Midbrain (tissue), 1 donor: ENCODE measurements around the gene FXN.

ENCODE experiments used
- DNase-seq: peaks from one replicate; lab custom pipeline; 2025; lab: John Stamatoyannopoulos, UW

FXN gene

DNA sequence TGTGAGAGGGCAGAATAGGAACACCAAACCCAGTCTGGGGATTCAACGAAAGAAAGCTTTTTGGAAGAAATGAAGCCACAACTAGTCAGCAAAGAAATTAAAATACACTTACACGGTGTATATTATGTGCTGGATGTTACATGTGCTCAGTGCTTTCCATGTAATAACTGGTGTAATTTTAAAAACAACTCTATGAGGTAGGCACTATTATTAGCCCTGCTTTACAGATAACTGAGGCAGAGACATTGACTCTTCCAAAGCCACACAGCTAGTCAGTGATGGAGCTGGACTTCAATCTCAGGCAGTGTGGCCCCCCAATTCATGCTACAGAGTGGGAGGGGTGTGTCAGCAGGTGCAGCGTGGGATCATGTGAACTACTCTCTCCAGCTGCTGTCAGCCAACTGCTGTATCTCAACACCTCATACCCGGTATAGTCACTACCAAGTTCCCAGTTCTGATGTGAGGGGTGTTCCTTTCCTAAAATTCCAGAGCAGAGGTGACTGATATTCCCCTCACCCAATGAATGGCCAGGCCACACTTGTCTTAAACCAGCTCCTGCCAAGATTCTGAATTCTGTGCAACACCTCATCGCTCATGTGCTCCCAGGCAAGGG is 104.7 kb downstream of the FXN start:
- no peak for DNase-seq

DNA sequence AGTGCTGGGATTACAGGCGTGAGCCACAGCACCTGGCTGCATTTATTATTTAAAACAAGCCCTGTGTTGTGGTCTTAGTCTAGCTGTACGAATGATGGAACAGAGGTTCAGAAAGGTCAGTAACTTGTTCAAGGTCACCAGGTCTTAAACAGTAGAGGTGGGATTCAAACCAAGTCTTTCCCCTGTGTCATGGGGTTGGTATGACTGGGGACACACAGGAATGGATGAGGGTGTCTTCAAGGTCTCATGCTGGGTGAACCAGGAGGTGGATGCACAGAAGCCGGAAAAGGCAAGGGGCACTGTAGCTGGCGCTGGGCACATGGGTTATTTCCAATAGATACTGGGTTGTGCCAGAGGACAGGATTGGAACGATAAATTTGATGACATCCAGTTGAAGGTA is 106.3 kb downstream of the FXN start:
- DNase-seq = no peak

DNA sequence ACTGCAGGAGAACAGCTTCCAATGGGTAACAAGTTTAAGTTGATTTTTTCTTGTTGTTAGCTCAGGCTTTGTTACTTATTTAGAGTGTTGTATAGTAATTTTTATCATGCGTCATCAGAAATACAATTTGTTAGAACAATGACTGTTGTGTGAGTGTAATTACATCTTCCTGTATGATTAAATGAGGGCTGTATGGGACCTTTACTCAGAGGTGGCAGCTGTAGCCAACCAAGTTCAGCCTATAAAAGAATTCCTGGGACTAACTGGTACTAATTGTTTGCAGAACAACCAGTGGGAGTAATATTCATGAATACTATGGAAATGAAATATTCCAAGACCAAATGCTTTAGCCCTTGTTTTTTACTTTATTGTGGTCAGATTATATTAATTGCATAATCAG is 107.7 kb downstream of the FXN start:
- no peak for DNase-seq

DNA sequence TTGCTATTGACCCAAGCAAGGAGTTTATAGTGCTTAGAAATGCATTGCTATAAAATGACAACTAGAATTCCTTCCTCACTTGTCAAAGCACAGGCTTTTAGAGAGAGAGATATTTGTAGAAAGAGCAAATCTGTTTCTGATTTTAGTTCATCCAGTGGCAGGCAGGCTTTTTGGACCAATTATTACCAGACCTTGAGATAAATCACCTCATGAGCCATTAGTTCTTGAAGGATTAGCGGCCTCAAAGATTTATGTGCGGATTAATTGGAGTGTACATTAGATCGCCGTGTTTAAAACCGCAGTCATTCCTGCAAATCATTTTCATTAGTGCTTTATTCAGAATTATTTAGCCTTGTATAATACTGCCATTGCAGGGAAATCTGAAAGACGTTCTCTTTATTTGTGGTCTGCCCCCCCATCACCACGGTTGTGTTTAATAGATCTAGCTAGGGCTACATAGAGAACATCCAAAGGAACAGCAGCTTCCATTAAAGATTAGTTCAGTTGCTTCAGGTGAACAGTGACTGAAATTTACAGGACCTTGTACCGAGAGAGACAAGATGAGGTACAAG is 109.7 kb downstream of the FXN start:
- no peak for DNase-seq

DNA sequence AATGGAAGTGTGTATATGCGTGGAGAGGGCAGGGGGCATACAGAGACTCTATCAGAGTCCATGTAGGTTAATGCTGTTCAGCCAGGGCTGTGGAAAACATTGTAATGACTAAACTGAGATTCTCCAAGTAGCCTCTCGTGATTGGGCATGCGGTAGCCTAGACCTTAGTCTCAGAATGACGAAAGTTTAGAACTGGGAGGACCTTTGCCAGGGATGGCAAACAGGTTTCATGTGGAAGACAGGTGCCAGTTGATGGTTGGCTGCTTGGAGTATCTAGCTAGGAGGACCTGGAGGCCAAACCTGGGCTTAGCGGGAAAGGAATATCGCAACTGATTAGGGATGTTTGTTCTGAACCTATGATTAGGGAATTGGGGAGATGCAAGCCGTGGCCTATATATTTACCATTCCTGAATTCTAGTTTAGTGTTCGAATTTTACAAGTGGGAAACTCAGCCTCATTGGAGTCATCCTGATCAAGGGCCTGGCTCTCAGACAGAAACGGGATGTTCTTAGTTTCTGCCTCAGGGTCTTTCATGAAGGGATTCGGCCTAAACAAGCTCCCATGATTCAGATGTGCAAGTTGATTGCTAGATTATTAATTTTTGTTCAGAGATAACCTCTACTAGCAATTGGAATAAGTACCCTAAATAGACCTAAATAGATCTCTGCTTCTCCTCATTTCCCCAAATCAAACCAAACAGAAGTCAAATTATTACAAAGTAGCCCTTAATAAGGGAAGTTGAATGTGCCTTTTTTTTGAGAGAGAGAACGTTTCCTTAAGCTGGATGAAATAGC is 111.7 kb downstream of the FXN start:
- DNase-seq = no peak

DNA sequence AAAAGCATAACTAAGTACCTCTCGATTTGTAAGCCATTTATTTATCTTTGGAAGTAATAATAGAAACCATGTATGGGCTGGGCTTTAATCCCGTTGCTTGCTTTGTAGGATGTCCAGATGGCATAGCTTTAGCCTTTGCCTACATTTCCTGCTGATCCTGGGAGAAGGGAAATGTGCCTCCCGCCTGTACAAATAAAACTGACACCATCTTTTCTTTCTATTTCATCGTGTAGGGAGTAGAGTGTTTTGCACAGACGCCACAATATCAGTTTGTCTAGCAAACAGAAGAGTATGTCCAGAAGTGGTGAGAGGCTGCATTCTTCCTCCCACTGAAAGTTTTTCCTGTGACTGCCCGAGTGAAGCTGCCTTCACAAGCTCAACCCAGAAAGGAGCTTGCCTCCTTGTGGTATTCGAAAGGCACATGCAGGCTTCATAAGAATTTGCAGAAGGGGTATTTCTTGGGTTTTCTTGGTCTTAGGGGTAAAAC is 113.8 kb downstream of the FXN start:
- peak; percentile 44 for DNase-seq
